PFSK-1 (cell line): ENCODE measurements around the gene MEGF6.

ENCODE experiments used
- FOXP2 ChIP-seq: optimal IDR thresholded peaks from 2 replicates; pipeline ENCODE3; 2011; ENCODE audit warnings: borderline replicate concordance, control low read depth, inconsistent platforms; ENCODE audit not compliant: insufficient read depth; ENCODE audit errors: extremely low read length, extremely low read depth
- POLR2AphosphoS5 ChIP-seq: IDR thresholded peaks from 2 replicates; pipeline ENCODE4 v1.6.1; 2012; ENCODE audit warnings: low read depth, mild to moderate bottlenecking, control low read depth, low read length, moderate library complexity
- SIN3A ChIP-seq: IDR thresholded peaks from 2 replicates; pipeline ENCODE4 v1.6.1; 2012; ENCODE audit warnings: mild to moderate bottlenecking, low read length, moderate library complexity, borderline replicate concordance; ENCODE audit not compliant: insufficient read depth
- TAF1 ChIP-seq: IDR thresholded peaks from 2 replicates; pipeline ENCODE4 v1.6.1; 2012; ENCODE audit warnings: low read length, control low read depth, borderline replicate concordance; ENCODE audit not compliant: insufficient read depth
- TF ChIP-seq, protein P1 (sequence below), 2 experiments: IDR thresholded peaks; 2 replicates each; pipeline versions ENCODE4 v1.6.1 to v1.8.0; 2011 to 2012; ENCODE audit warnings: low read depth in 2 of 2, low read length in 2 of 2, control low read depth in 1 of 2, inconsistent platforms in 1 of 2, mild to moderate bottlenecking in 1 of 2, moderate library complexity in 1 of 2; ENCODE audit not compliant: insufficient read depth in 1 of 2

DNA sequence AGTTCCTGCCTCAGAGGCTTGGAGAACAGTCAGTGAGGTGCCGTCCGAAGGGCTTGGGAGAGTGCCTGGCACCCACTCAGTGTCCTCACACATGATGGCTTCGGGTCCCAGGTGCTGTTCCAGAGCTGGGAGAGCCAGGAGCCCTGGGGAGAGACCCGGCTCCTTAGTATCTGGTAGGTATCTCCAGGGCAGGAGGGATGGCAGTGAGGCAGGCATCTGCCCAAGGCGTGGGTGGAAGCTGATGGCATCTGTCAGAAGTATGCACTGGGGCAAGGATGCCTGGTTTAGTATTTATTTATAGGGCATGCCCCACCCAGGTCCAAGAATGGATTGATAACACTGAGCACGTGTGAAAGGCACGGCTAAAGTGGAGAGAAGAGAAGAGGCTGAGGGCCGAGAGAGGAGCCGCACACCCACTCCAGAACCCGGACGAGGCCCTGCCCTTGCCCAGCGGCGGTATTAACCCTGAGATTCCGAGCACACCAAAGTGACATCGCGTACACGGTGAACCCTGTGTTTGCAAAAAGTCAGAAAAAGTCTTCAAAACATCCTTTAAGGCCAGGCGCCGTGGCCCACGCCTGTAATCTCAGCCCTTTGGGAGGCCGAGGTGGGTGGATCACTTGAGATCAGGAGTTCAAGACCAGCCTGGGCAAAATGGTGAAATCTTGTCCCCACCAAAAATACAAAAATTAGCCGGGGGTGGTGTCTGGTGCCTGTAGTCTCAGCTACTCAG is 43.4 kb upstream of the MEGF6 start:
- TF ChIP-seq POLR2AphosphoS5, result no peak
- no peak for TF ChIP-seq TAF1
- TF ChIP-seq, protein P1, sequence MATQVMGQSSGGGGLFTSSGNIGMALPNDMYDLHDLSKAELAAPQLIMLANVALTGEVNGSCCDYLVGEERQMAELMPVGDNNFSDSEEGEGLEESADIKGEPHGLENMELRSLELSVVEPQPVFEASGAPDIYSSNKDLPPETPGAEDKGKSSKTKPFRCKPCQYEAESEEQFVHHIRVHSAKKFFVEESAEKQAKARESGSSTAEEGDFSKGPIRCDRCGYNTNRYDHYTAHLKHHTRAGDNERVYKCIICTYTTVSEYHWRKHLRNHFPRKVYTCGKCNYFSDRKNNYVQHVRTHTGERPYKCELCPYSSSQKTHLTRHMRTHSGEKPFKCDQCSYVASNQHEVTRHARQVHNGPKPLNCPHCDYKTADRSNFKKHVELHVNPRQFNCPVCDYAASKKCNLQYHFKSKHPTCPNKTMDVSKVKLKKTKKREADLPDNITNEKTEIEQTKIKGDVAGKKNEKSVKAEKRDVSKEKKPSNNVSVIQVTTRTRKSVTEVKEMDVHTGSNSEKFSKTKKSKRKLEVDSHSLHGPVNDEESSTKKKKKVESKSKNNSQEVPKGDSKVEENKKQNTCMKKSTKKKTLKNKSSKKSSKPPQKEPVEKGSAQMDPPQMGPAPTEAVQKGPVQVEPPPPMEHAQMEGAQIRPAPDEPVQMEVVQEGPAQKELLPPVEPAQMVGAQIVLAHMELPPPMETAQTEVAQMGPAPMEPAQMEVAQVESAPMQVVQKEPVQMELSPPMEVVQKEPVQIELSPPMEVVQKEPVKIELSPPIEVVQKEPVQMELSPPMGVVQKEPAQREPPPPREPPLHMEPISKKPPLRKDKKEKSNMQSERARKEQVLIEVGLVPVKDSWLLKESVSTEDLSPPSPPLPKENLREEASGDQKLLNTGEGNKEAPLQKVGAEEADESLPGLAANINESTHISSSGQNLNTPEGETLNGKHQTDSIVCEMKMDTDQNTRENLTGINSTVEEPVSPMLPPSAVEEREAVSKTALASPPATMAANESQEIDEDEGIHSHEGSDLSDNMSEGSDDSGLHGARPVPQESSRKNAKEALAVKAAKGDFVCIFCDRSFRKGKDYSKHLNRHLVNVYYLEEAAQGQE (IDR thresholded peaks at IDR 0.05; ENCODE audit: insufficient read depth in 1 of 2, low read depth in 2 of 2, low read length in 2 of 2), result no peak
- no peak for TF ChIP-seq SIN3A
- no peak for TF ChIP-seq FOXP2
